ENCODE data around the gene C2CD4D.

Gene C2CD4D

GRCh38 chr1:151846686-151847237 lies 7.1 kb upstream of the C2CD4D start:
- Histone ChIP-seq H3K4me3 (ENCODE audit: severe bottlenecking) (no peak overlapping the region), H3K27ac (ENCODE audit: poor library complexity, severe bottlenecking) (no peak overlapping the region), H3K36me3 (ENCODE audit: low read depth) (no peaks in the 10 kb centered on the region), H3K4me1 (ENCODE audit: insufficient read depth, poor library complexity, severe bottlenecking) (peaks cover 4% of the 10 kb centered on the region), H3K9me3 (ENCODE audit: severe bottlenecking) (no peaks in the 10 kb centered on the region), H3K27me3 (ENCODE audit: insufficient read depth, poor library complexity, severe bottlenecking) (no peaks in the 10 kb centered on the region)
- DNase-seq (ENCODE audit: low spot score) (no peak), ATAC-seq (ENCODE audit: low read depth) (no peak)
- no peak for TF ChIP-seq CTCF (IDR thresholded peaks at IDR 0.05; ENCODE audit: poor library complexity, severe bottlenecking)

- TF ChIP-seq CTCF (IDR thresholded peaks at IDR 0.05; ENCODE audit: poor library complexity, severe bottlenecking): no peak
- peaks cover 10% of the 10 kb centered on the region for H3K4me1 ChIP-seq (ENCODE audit: insufficient read depth, poor library complexity, severe bottlenecking)
- H3K4me3 ChIP-seq (ENCODE audit: severe bottlenecking): no peak overlapping the region
- H3K9me3 ChIP-seq (ENCODE audit: severe bottlenecking): no peaks in the 10 kb centered on the region
- ATAC-seq (ENCODE audit: low read depth) (peak; percentile 86), DNase-seq (ENCODE audit: low spot score) (no peak)
- H3K36me3 ChIP-seq (ENCODE audit: low read depth): no peaks in the 10 kb centered on the region
- H3K27me3 ChIP-seq (ENCODE audit: insufficient read depth, poor library complexity, severe bottlenecking): no peaks in the 10 kb centered on the region
- no peak overlapping the region for H3K27ac ChIP-seq (ENCODE audit: poor library complexity, severe bottlenecking)
Observed at GRCh38 chr1:151846062-151846568, 6.5 kb upstream of the C2CD4D start.

- H3K27ac ChIP-seq (ENCODE audit: poor library complexity, severe bottlenecking): no peak overlapping the region
- no peak for TF ChIP-seq CTCF (IDR thresholded peaks at IDR 0.05; ENCODE audit: poor library complexity, severe bottlenecking)
- H3K9me3 ChIP-seq (ENCODE audit: severe bottlenecking): no peaks in the 10 kb centered on the region
- no peak overlapping the region for H3K4me3 ChIP-seq (ENCODE audit: severe bottlenecking)
- H3K4me1 ChIP-seq (ENCODE audit: insufficient read depth, poor library complexity, severe bottlenecking): peaks cover 20% of the 10 kb centered on the region
- no peaks in the 10 kb centered on the region for H3K27me3 ChIP-seq (ENCODE audit: insufficient read depth, poor library complexity, severe bottlenecking)
- DNase-seq (ENCODE audit: low spot score) (no peak), ATAC-seq (ENCODE audit: low read depth) (no peak)
- no peaks in the 10 kb centered on the region for H3K36me3 ChIP-seq (ENCODE audit: low read depth)
Observed at GRCh38 chr1:151843398-151843797, 3.8 kb upstream of the C2CD4D start.

GRCh38 chr1:151841141-151841540 lies 1.5 kb upstream of the C2CD4D start:
- ATAC-seq (ENCODE audit: low read depth) (no peak), DNase-seq (ENCODE audit: low spot score) (no peak)
- peak overlapping the region; percentile 75 for H3K27ac ChIP-seq (ENCODE audit: poor library complexity, severe bottlenecking)
- H3K4me1 ChIP-seq (ENCODE audit: insufficient read depth, poor library complexity, severe bottlenecking): peaks cover 32% of the 10 kb centered on the region
- H3K9me3 ChIP-seq (ENCODE audit: severe bottlenecking): no peaks in the 10 kb centered on the region
- no peaks in the 10 kb centered on the region for H3K27me3 ChIP-seq (ENCODE audit: insufficient read depth, poor library complexity, severe bottlenecking)
- no peak overlapping the region for H3K4me3 ChIP-seq (ENCODE audit: severe bottlenecking)
- H3K36me3 ChIP-seq (ENCODE audit: low read depth): no peaks in the 10 kb centered on the region
- no peak for TF ChIP-seq CTCF (IDR thresholded peaks at IDR 0.05; ENCODE audit: poor library complexity, severe bottlenecking)

- Histone ChIP-seq H3K36me3 (ENCODE audit: low read depth) (no peaks in the 10 kb centered on the region), H3K9me3 (ENCODE audit: severe bottlenecking) (no peaks in the 10 kb centered on the region), H3K27me3 (ENCODE audit: insufficient read depth, poor library complexity, severe bottlenecking) (no peaks in the 10 kb centered on the region), H3K4me3 (ENCODE audit: severe bottlenecking) (peak overlapping the region; percentile 25), H3K4me1 (ENCODE audit: insufficient read depth, poor library complexity, severe bottlenecking) (peaks cover 36% of the 10 kb centered on the region), H3K27ac (ENCODE audit: poor library complexity, severe bottlenecking) (peak overlapping the region; percentile 75)
- ATAC-seq (ENCODE audit: low read depth): no peak
- no peak for TF ChIP-seq CTCF (IDR thresholded peaks at IDR 0.05; ENCODE audit: poor library complexity, severe bottlenecking)
- DNase-seq (ENCODE audit: low spot score): no peak
Observed at GRCh38 chr1:151840421-151840820, 801 bp upstream of the C2CD4D start.

All from RWPE2 (cell line).